Measurements from ENCODE around the gene SPAG16.

DNA sequence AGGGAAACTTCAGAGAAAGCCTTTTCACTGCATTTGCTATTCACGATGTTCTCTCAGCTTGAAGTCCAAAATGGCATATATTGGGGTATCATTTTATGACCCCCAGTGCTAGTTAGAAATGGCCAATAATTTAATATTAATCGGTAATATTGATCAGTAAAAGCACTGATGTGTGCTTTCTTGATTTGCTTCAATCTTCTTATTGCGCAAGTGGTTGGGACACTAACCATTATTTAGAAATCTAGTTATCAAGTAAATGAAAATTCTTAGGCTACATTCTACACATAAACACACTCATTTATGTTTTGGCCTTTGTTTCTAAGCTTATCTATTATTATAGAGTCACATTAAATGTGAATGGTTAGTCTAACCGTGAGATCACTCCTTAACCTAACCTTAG, 1076.9 kb downstream of the SPAG16 start:
- TF ChIP-seq, protein P1, sequence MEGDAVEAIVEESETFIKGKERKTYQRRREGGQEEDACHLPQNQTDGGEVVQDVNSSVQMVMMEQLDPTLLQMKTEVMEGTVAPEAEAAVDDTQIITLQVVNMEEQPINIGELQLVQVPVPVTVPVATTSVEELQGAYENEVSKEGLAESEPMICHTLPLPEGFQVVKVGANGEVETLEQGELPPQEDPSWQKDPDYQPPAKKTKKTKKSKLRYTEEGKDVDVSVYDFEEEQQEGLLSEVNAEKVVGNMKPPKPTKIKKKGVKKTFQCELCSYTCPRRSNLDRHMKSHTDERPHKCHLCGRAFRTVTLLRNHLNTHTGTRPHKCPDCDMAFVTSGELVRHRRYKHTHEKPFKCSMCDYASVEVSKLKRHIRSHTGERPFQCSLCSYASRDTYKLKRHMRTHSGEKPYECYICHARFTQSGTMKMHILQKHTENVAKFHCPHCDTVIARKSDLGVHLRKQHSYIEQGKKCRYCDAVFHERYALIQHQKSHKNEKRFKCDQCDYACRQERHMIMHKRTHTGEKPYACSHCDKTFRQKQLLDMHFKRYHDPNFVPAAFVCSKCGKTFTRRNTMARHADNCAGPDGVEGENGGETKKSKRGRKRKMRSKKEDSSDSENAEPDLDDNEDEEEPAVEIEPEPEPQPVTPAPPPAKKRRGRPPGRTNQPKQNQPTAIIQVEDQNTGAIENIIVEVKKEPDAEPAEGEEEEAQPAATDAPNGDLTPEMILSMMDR (IDR thresholded peaks at IDR 0.05) = no peak
- no peak for TF ChIP-seq POLR2A (IDR thresholded peaks at IDR 0.05)

Measured in testis (tissue), 2 donors.